SK-N-SH (cell line): ENCODE results near the gene R3HDM1.

Experiments
- CTCF ChIP-seq: fragments of 200-600 bp; sonication (generic); IDR thresholded peaks from 2 replicates; pipeline ENCODE4 v1.6.1; 2017; ENCODE audit warnings: antibody characterized with exemption, mild to moderate bottlenecking, moderate library complexity
- EZH2phosphoT487 ChIP-seq: fragments of 200-600 bp; sonication (generic); IDR thresholded peaks from 2 replicates; pipeline ENCODE4 v1.6.1; 2017; ENCODE audit warnings: low read depth, mixed run types, mild to moderate bottlenecking, antibody characterized with exemption, moderate library complexity, borderline replicate concordance
- FOXJ3 ChIP-seq: sonication (generic); formaldehyde crosslinking; IDR thresholded peaks from 2 replicates; pipeline ENCODE4 v1.5.1; 2020; ENCODE audit warnings: mild to moderate bottlenecking, missing genetic modification reagents
- FOXM1 ChIP-seq: IDR thresholded peaks from 2 replicates; pipeline ENCODE4 v1.4.0; 2012; ENCODE audit warnings: low read depth, mild to moderate bottlenecking
- GATA2 ChIP-seq: sonication (generic); formaldehyde crosslinking; IDR thresholded peaks from 2 replicates; pipeline ENCODE4 v1.5.0; 2020; ENCODE audit warnings: mild to moderate bottlenecking, missing genetic modification reagents
- MEF2A ChIP-seq: IDR thresholded peaks from 2 replicates; pipeline ENCODE4 v1.4.0; 2012; ENCODE audit warnings: low read depth, borderline replicate concordance
- POLR2AphosphoS5 ChIP-seq: IDR thresholded peaks from 2 replicates; pipeline ENCODE4 v1.6.1; 2012; ENCODE audit warnings: low read depth, low read length
- RAD21 ChIP-seq: IDR thresholded peaks from 2 replicates; pipeline ENCODE4 v1.6.1; 2012; ENCODE audit warnings: mild to moderate bottlenecking, low read length
- USF2 ChIP-seq: fragments of 150-350 bp; IDR thresholded peaks from 2 replicates; pipeline ENCODE4 v1.6.1; 2017; ENCODE audit warnings: antibody characterized with exemption, low read length, low read depth, borderline replicate concordance
- TF ChIP-seq, protein P1 (sequence below): IDR thresholded peaks from 2 replicates; pipeline ENCODE4 v1.4.0; 2012; ENCODE audit warnings: low read depth
- TF ChIP-seq, protein P2 (sequence below): IDR thresholded peaks from 2 replicates; pipeline ENCODE4 v1.6.1; 2012; ENCODE audit warnings: mild to moderate bottlenecking, low read depth, low read length, moderate library complexity

DNA sequence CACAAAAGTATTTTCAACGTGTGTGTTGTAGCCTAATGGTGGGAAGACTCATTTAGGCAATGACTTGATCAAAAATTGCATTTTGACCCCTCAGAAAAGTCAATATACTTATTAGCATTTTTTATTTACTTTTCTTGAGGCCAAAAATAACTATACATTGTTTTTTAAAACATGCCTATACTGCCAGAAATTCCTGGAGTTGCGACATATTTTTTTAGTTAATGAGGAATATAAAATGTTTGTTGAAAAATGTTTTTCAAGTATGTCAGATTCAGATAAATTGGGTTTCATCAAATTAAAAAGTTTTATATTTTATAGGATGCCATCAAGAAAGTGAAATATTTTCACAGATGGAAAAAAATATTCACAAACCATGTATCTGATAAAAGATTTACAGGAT lies 39.6 kb downstream of the R3HDM1 start:
- TF ChIP-seq, protein P1, sequence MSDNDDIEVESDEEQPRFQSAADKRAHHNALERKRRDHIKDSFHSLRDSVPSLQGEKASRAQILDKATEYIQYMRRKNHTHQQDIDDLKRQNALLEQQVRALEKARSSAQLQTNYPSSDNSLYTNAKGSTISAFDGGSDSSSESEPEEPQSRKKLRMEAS = no peak
- TF ChIP-seq CTCF (no peak), MEF2A (no peak), FOXJ3 (CRISPR knock-in tag) (no peak), RAD21 (no peak), FOXM1 (no peak), GATA2 (no peak), USF2 (no peak), EZH2phosphoT487 (no peak), POLR2AphosphoS5 (no peak)
- TF ChIP-seq, protein P2, sequence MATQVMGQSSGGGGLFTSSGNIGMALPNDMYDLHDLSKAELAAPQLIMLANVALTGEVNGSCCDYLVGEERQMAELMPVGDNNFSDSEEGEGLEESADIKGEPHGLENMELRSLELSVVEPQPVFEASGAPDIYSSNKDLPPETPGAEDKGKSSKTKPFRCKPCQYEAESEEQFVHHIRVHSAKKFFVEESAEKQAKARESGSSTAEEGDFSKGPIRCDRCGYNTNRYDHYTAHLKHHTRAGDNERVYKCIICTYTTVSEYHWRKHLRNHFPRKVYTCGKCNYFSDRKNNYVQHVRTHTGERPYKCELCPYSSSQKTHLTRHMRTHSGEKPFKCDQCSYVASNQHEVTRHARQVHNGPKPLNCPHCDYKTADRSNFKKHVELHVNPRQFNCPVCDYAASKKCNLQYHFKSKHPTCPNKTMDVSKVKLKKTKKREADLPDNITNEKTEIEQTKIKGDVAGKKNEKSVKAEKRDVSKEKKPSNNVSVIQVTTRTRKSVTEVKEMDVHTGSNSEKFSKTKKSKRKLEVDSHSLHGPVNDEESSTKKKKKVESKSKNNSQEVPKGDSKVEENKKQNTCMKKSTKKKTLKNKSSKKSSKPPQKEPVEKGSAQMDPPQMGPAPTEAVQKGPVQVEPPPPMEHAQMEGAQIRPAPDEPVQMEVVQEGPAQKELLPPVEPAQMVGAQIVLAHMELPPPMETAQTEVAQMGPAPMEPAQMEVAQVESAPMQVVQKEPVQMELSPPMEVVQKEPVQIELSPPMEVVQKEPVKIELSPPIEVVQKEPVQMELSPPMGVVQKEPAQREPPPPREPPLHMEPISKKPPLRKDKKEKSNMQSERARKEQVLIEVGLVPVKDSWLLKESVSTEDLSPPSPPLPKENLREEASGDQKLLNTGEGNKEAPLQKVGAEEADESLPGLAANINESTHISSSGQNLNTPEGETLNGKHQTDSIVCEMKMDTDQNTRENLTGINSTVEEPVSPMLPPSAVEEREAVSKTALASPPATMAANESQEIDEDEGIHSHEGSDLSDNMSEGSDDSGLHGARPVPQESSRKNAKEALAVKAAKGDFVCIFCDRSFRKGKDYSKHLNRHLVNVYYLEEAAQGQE = no peak
